ENCODE results near the gene TLX2.

DNA sequence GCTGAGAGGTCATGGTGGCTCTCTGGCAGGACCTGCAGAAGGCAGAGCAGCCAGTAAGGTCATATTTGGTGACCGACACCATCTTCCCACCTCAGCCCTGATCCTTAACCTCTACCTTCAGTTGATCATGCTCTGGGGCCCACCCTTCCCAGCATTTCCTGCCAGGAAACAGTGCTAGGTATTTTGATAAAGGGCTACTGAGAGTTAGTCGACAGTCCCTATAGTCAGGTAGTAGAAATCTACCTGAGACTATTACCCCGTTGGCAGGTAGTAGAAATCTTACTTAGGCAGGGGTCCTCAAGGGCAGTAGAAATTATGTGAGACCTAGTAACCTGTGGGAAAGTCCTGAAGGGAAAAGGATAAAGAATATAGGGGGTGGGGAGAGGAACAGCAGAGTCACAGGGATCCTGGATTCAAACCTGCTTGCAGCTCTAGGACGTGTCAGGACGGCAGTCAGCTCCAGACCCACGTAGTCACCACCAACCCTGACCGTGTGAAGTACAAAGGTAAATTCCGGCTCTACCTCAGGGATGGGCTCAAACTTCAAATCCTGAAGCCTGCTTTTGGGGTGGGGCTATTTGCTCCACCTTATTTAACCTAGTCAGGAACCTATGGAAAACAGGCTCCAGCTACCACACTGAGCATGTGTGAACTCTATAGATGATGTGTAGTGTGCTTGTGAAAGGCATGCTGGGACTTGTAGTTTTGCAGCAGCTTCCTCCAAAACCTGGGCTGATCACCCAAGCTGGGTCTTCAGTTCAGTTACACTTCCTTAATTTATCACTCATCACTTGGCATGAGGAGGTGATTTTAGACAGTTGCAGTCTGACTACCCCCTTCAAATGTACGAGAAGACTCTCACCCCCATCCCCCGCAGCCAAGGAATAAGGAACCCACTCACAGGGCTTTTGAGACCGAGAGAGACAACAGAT is 11.7 kb downstream of the TLX2 start, which contains the start of gene DQX1:
- no peak for TF ChIP-seq SIN3A (IDR thresholded peaks at IDR 0.05; ENCODE audit: borderline replicate concordance, insufficient read depth, low read depth, low read length)
- TF ChIP-seq, protein P1, sequence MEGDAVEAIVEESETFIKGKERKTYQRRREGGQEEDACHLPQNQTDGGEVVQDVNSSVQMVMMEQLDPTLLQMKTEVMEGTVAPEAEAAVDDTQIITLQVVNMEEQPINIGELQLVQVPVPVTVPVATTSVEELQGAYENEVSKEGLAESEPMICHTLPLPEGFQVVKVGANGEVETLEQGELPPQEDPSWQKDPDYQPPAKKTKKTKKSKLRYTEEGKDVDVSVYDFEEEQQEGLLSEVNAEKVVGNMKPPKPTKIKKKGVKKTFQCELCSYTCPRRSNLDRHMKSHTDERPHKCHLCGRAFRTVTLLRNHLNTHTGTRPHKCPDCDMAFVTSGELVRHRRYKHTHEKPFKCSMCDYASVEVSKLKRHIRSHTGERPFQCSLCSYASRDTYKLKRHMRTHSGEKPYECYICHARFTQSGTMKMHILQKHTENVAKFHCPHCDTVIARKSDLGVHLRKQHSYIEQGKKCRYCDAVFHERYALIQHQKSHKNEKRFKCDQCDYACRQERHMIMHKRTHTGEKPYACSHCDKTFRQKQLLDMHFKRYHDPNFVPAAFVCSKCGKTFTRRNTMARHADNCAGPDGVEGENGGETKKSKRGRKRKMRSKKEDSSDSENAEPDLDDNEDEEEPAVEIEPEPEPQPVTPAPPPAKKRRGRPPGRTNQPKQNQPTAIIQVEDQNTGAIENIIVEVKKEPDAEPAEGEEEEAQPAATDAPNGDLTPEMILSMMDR (IDR thresholded peaks at IDR 0.05): no peak

Data from Panc1 (cell line).